ES-I3 (cell line): ENCODE measurements around the gene COL11A1.
"Not testable (repeated sequence)": the region's sequence is repeated elsewhere in the genome, so short reads cannot be mapped to it uniquely, and the experiment has no call there.

ENCODE experiments used
- H3K36me3 ChIP-seq: 2 replicates; pipeline ENCODE4 v1.6.1; 2013; ENCODE audit warnings: mild to moderate bottlenecking, low read length, control low read depth, moderate library complexity; ENCODE audit not compliant: insufficient read depth
- H3K4me1 ChIP-seq: 2 replicates; pipeline ENCODE4 v1.6.1; 2013; ENCODE audit warnings: mild to moderate bottlenecking, control low read depth, low read length; ENCODE audit not compliant: insufficient read depth
- H3K9ac ChIP-seq: 2 replicates; pipeline ENCODE4 v1.6.1; 2013; ENCODE audit warnings: low read depth, mild to moderate bottlenecking, low read length, moderate library complexity
- H3K9me3 ChIP-seq: 2 replicates; pipeline ENCODE4 v1.6.1; 2013; ENCODE audit warnings: mild to moderate bottlenecking, low read length, moderate library complexity; ENCODE audit not compliant: control insufficient read depth, insufficient read depth

The COL11A1 gene

DNA sequence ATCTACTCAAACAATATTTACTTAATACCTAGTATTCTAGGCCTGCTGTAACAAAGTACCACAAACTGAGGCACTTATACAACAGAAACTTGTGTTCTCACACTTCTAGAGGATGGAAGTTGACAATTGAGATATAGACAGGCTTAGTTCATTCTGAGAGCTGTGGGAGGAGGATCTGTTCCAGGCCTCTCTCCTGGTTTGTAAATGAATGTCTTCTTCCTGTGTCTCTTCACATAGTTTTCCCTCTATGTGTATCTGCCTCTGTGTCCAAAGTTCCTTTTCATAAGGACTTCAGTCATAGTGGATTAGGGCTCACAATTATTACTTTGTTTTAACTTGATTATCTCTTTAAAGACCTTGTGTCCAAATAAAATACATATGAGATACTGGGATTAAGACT lies 251.1 kb downstream of the COL11A1 start:
- Histone ChIP-seq H3K36me3 (no peaks in the 10 kb centered on the region), H3K9me3 (0 out of 2 replicates have a peak, but pooled peaks cover 3% of the 10 kb centered on the region), H3K9ac (no peak overlapping the region), H3K4me1 (no peaks in the 10 kb centered on the region)

DNA sequence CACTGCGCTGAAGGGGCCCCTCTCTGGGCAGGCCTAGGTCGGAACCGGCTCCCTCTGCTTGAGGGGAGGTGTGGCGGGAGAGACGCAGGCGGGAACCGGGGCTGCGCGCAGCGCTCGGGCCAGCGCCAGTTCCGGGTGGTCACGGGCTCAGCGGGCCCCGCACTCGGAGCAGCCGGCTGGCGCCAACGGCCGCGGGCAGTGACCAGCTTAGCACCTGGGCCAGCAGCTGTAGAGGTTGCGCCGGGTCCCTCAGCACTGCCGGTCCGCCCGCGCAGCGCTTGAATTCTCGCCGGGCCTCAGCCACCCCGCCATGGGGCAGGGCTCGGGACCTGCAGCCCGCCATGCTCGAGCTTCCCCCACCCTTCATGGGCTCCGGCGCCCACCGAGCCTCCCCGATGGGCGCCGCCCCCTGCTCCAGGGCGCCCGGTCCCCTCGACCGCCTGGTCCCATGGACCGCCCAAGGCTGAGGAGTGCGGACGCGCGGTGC lies 254.6 kb downstream of the COL11A1 start:
- H3K4me1 ChIP-seq: no peaks in the 10 kb centered on the region
- no peaks in the 10 kb centered on the region for H3K9me3 ChIP-seq
- no peak overlapping the region for H3K9ac ChIP-seq
- no peaks in the 10 kb centered on the region for H3K36me3 ChIP-seq

DNA sequence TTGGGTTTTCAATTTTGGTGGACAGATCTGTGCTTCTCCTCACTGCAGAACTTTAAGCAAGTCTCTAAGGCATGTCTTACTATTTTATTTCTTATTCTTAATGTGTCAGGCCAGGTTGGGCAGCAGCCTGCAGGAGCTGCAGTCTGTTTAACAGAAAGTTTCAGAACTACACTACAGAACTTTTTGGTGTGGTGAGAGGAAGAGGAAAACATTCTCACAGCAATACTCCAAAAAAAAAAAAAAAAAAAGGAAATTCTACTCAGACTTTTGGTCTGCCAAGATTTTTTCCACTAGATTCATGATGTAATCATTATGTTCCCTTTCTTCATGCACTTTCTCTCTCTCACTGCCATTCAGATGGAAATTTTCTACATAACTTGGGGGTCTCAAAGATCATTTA lies 255.2 kb downstream of the COL11A1 start:
- Histone ChIP-seq H3K9ac (no peak overlapping the region), H3K36me3 (no peaks in the 10 kb centered on the region), H3K4me1 (no peaks in the 10 kb centered on the region), H3K9me3 (no peaks in the 10 kb centered on the region)

GRCh38 chr1:102852613-102853012 lies 255.7 kb downstream of the COL11A1 start:
- H3K36me3 ChIP-seq: no peaks in the 10 kb centered on the region
- H3K4me1 ChIP-seq: no peaks in the 10 kb centered on the region
- no peak overlapping the region for H3K9ac ChIP-seq
- H3K9me3 ChIP-seq: no peaks in the 10 kb centered on the region

DNA sequence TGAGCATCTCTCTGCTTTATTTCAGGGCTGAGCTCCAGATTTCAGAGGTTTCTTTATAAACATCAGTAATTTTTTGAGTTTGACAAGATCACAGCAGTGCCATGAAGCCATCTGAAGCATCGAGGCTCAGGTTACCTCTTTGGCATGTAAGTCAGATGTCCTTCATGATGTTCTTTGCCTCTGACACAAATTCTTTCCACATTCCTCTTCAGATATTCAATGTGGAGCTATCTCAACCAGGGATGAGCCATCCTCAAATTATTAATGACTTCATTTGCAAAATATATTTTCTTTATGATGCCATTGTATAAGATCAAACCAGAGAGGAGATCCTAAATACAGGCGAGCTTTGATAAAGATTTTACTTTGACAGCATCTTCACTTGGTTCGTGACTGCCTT lies 256.7 kb downstream of the COL11A1 start:
- Histone ChIP-seq H3K36me3 (no peaks in the 10 kb centered on the region), H3K9me3 (no peaks in the 10 kb centered on the region), H3K4me1 (no peaks in the 10 kb centered on the region), H3K9ac (no peak overlapping the region)

GRCh38 chr1:102842606-102843005 lies 265.7 kb downstream of the COL11A1 start:
- H3K4me1 ChIP-seq: no peaks in the 10 kb centered on the region
- no peaks in the 10 kb centered on the region for H3K9me3 ChIP-seq
- no peak overlapping the region for H3K9ac ChIP-seq
- no peaks in the 10 kb centered on the region for H3K36me3 ChIP-seq

DNA sequence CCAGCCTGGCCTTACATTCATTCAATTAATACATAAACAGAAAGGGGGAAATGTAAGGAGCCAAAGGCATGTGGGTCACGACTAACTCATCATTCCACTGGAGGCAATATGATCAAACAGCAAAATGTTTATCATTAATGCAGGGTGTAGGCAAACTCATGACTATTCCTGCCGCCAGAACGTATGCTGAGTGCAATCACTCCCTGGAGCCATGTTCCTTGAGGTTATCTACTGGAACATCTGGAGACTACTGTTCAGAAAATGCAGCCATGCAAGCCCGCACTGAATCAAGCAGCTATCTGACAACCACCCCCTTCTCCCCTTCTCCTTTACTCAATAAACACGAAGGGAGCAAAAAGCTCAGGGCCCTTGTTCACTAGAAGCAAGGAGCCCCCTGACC lies 267.6 kb downstream of the COL11A1 start:
- Histone ChIP-seq H3K4me1 (no peaks in the 10 kb centered on the region), H3K9ac (no peak overlapping the region), H3K9me3 (no peaks in the 10 kb centered on the region), H3K36me3 (no peaks in the 10 kb centered on the region)

GRCh38 chr1:102838016-102838415 lies 270.3 kb downstream of the COL11A1 start:
- Histone ChIP-seq H3K4me1 (no peaks in the 10 kb centered on the region), H3K36me3 (no peaks in the 10 kb centered on the region), H3K9ac (no peak overlapping the region), H3K9me3 (0 out of 2 replicates have a peak, but pooled peaks cover 4% of the 10 kb centered on the region)

- Histone ChIP-seq H3K4me1 (no peaks in the 10 kb centered on the region), H3K9me3 (0 out of 2 replicates have a peak, but pooled peaks cover 4% of the 10 kb centered on the region), H3K36me3 (no peaks in the 10 kb centered on the region), H3K9ac (no peak overlapping the region)
These were observed 270.8 kb downstream of the COL11A1 start for GRCh38 chr1:102837551-102837950.

GRCh38 chr1:102836991-102837390 lies 271.3 kb downstream of the COL11A1 start:
- Histone ChIP-seq H3K9me3 (0 out of 2 replicates have a peak, but pooled peaks cover 4% of the 10 kb centered on the region), H3K9ac (no peak overlapping the region), H3K4me1 (no peaks in the 10 kb centered on the region)

DNA sequence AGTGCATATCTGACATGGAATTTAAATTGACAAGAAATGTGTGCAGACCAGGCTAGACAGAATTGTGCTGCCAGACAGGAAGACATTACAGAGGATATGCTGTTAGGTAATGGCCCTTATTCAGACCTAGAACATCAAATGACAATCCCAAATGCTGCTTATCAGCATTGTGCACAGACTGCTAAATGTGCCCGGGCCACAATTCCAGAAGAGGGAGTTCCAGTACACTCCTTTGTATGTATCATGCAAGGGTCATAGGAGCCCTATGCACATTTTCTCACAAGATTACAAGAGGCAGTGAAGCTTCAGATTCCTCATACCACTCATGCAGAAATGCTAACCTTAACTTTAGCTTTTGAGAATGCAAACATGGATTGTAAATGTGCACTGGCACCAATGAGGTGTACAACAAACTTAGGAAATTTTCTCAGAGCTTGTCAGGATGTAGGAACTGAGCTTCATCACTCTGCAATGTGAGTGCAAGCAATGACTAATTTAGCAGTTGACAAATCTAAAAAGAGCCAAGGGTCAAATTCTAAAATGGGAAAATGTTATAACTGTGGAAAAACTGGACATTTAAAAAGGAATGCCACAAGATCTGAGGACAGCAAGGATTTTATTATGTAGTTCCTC lies 273.5 kb downstream of the COL11A1 start:
- Histone ChIP-seq H3K36me3 (no peaks in the 10 kb centered on the region), H3K9me3 (0 out of 2 replicates have a peak, but pooled peaks cover 4% of the 10 kb centered on the region), H3K4me1 (no peaks in the 10 kb centered on the region), H3K9ac (no peak overlapping the region)

More at GRCh38 chr1:102836991-102837390, 271.3 kb downstream of the COL11A1 start:
- no peaks in the 10 kb centered on the region for H3K36me3 ChIP-seq

DNA sequence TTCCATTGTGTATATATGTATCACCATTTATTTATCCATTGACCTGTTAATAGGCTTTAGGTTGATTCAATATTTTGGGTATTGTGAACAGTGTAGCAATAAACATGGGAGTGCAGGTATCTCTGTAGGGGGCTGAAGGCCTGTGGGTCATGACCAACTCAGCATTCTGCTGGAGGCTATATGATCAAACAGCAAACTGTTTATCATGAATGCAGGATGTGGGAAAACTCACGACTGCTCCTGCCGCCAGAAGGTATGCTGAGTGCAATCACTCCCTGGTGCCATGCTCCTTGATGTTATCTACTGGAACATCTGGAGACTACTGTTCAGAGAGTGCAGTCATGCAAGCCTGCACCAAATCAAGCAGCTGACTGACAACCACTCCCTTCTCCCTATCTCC lies 275.2 kb downstream of the COL11A1 start:
- Histone ChIP-seq H3K9me3 (0 out of 2 replicates have a peak, but pooled peaks cover 4% of the 10 kb centered on the region), H3K36me3 (no peaks in the 10 kb centered on the region), H3K4me1 (no peaks in the 10 kb centered on the region), H3K9ac (no peak overlapping the region)

DNA sequence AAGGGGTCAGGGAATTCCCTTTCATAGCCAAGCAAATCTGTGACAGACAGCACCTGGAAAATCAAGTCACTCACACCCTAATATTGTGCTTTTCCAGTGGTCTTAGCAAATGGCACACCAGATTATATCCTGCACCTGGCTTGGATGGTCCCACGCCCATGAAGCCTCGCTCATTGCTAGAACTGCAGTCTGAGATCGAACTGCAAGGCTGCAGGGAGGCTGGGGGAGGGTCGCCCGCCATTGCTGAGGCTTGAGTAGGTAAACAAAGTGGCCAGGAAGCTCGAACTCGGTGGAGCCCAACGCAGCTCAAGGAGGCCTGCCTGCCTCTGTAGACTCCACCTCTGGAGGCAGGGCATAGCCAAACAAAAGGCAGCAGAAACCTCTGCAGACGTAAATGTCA lies 281.6 kb downstream of the COL11A1 start:
- not testable (repeated sequence) for H3K4me1 ChIP-seq, H3K36me3 ChIP-seq, H3K9ac ChIP-seq, H3K9me3 ChIP-seq
